ENCODE data around the gene MYO5B. TPM values are rescaled to one million over a fixed set of nuclear protein-coding genes. Genes with fewer than 3 reads are reported as not detected.

MYO5B gene
- total and polyA plus RNA-seq, 2 of the 4 experiments (the other 2 are of a cell fraction), result 0.24 to 0.54 TPM

DNA sequence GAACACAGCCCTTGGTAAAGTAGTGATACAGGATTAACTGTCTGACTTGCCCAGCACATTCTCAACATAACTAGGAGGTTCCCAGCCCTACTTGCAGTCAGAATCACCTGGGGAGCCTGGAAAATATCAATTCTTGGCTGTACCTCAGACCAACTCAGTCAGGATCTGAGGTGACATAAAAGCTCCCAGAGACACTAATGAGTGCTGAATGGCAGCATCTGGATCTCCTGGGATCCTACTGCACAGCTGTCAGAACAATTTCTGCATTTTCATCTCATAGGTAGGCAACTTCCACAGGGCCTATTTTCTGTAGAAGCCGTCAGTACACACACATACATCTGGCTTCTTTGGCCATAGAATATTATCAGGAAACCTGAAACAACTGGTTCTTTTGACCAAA lies 138.8 kb downstream of the MYO5B start:
- no peak overlapping the region for H4K5ac ChIP-seq (ENCODE audit: low read depth, low read length)
- no peaks in the 10 kb centered on the region for H3K36me3 ChIP-seq (ENCODE audit: control insufficient read depth, insufficient read depth, low read length)
- H4K8ac ChIP-seq (ENCODE audit: low read depth in 2 of 2, low read length in 2 of 2), result no peak overlapping the region
- POLR2A ChIA-PET (ENCODE audit: unreplicated experiment), result no interaction called here
- no peaks in the 10 kb centered on the region for H3K9me1 ChIP-seq (ENCODE audit: insufficient read depth, low read length)
- in situ Hi-C loops (cut with MboI; ENCODE audit: low sequenced_read_pairs), result no loop called here
- no CpG with 5 or more reads among the region's 1 CpG for WGBS, 2 experiments (ENCODE audit: extremely low coverage in 2 of 2, insufficient read length in 1 of 2)
- H2BK20ac ChIP-seq (ENCODE audit: low read depth, low read length), result no peak overlapping the region
- dilution Hi-C loops (cut with HindIII; ENCODE audit: low sequenced_read_pairs, unreplicated experiment), result no loop called here
- no peak overlapping the region for H3K9ac ChIP-seq (ENCODE audit: low read depth, low read length)
- H3K4me3 ChIP-seq (ENCODE audit: insufficient read depth, low read depth, low read length), result no peak overlapping the region
- H3K4me2 ChIP-seq (ENCODE audit: low read depth, low read length), result no peak overlapping the region
- H2AFZ ChIP-seq (replicated peaks; ENCODE audit: low read length, poor library complexity), result no peak overlapping the region
- TF ChIP-seq SMC3 (IDR thresholded peaks at IDR 0.05; ENCODE audit: low read depth, low read length) (no peak), MAFK (IDR thresholded peaks at IDR 0.05; ENCODE audit: low read depth, low read length) (no peak), POLR2A (IDR thresholded peaks at IDR 0.05; ENCODE audit: low read depth, low read length) (no peak), BHLHE40 (IDR thresholded peaks at IDR 0.05; ENCODE audit: low read depth, low read length) (no peak)
- TF ChIP-seq, protein P1, sequence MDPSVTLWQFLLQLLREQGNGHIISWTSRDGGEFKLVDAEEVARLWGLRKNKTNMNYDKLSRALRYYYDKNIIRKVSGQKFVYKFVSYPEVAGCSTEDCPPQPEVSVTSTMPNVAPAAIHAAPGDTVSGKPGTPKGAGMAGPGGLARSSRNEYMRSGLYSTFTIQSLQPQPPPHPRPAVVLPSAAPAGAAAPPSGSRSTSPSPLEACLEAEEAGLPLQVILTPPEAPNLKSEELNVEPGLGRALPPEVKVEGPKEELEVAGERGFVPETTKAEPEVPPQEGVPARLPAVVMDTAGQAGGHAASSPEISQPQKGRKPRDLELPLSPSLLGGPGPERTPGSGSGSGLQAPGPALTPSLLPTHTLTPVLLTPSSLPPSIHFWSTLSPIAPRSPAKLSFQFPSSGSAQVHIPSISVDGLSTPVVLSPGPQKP (IDR thresholded peaks at IDR 0.05; ENCODE audit: borderline replicate concordance, low read depth, low read length), result no peak
- H3K79me1 ChIP-seq (ENCODE audit: low read depth in 1 of 2, low read length in 2 of 2), result no peaks in the 10 kb centered on the region
- BruUV-seq (replicated peaks), result no TSS peak
- no peaks in the 10 kb centered on the region for H4K20me1 ChIP-seq (ENCODE audit: insufficient read depth, low read length)
- no peak overlapping the region for H2AK5ac ChIP-seq (ENCODE audit: low read depth, low read length)
- H2AK9ac ChIP-seq (replicated peaks; ENCODE audit: low read depth, low read length, poor library complexity), result no peak overlapping the region
- no peaks in the 10 kb centered on the region for H3K9me3 ChIP-seq (ENCODE audit: control insufficient read depth, insufficient read depth, low read length)
- CTCF ChIA-PET, result no interaction called here
- no peak overlapping the region for H3K14ac ChIP-seq (replicated peaks; ENCODE audit: low read depth, low read length)
- H3K27me3 ChIP-seq (ENCODE audit: control insufficient read depth, insufficient read depth, low read length), result no peaks in the 10 kb centered on the region
- H3K56ac ChIP-seq (ENCODE audit: extremely low read depth, insufficient read depth, low read length), result no peak overlapping the region
- no peak overlapping the region for H3K23ac ChIP-seq (ENCODE audit: low read depth, low read length)
- H3K27ac ChIP-seq (ENCODE audit: insufficient read depth, low read length), result no peak overlapping the region
- H2BK15ac ChIP-seq (ENCODE audit: low read depth, low read length), result no peak overlapping the region
- intact Hi-C loops (cut with micrococcal nuclease), result loop anchor here (10.0 kb wide), 1 partner anchor 61 kb away; no protein-coding TSS in a partner anchor
- H2BK120ac ChIP-seq (ENCODE audit: low read depth, low read length), result no peak overlapping the region
- no peak overlapping the region for H4K91ac ChIP-seq (ENCODE audit: insufficient read depth, low read depth, low read length)
- DNase-seq (no peak), ATAC-seq (ENCODE audit: low read depth) (no peak)
- H3K4me1 ChIP-seq (ENCODE audit: control insufficient read depth, insufficient read depth, low read length), result no peaks in the 10 kb centered on the region
- H2BK5ac ChIP-seq (ENCODE audit: low read depth, low read length, poor library complexity, severe bottlenecking), result no peak overlapping the region
- no peak overlapping the region for H3K18ac ChIP-seq (ENCODE audit: low read depth, low read length)
- H3K4ac ChIP-seq (ENCODE audit: low read depth, low read length), result no peak overlapping the region

Data from IMR-90 (cell line).